Lung (tissue), 12 donors: Measurements from ENCODE around the gene EXOC4. TPM values are rescaled to one million over a fixed set of nuclear protein-coding genes. Genes with fewer than 3 reads are reported as not detected.

Source experiments
- ATAC-seq: fragments of 200-7000 bp; cut with Tn5 transposase; one replicate; pipeline ENCODE4 v1.9.1; 2020; ENCODE audit warnings: moderate number of reproducible peaks; ENCODE audit not compliant: insufficient read depth, low FRiP score
- DNase-seq, 3 donors: peaks; one replicate each; pipeline ENCODE4 v3.0.0-alpha.2; 2013 to 2017
- H3K27ac ChIP-seq, 2 donors: one replicate each; pipeline ENCODE4 v1.5.1; 2013; ENCODE audit warnings: mild to moderate bottlenecking in 2 of 2, moderate library complexity in 2 of 2, control low read depth in 1 of 2, inconsistent platforms in 1 of 2, low read depth in 1 of 2, low read length in 1 of 2
- H3K27me3 ChIP-seq, 3 donors: one replicate each; pipeline ENCODE4 v1.5.1; 2013; ENCODE audit warnings: low read length in 2 of 3; ENCODE audit not compliant: control insufficient read depth in 3 of 3, insufficient read depth in 3 of 3
- H3K36me3 ChIP-seq, 4 donors: one replicate each; pipeline ENCODE4 v1.5.1; 2013; ENCODE audit warnings: low read length in 4 of 4, mild to moderate bottlenecking in 1 of 4, moderate library complexity in 1 of 4; ENCODE audit not compliant: control insufficient read depth in 4 of 4, insufficient read depth in 4 of 4
- H3K4me1 ChIP-seq, 5 donors: one replicate each; pipeline ENCODE4 v1.5.1; 2013; ENCODE audit warnings: low read length in 5 of 5, mild to moderate bottlenecking in 2 of 5, moderate library complexity in 1 of 5; ENCODE audit not compliant: control insufficient read depth in 5 of 5, insufficient read depth in 5 of 5
- H3K4me3 ChIP-seq: one replicate; pipeline ENCODE4 v1.5.1; 2013; ENCODE audit warnings: mild to moderate bottlenecking, control low read depth, moderate library complexity
- H3K9ac ChIP-seq, 2 donors: one replicate each; pipeline ENCODE4 v1.5.1; 2013; ENCODE audit warnings: low read length in 2 of 2, control low read depth in 1 of 2; ENCODE audit not compliant: insufficient read depth in 1 of 2
- H3K9me3 ChIP-seq, 4 donors: one replicate each; pipeline ENCODE4 v1.5.1; 2013; ENCODE audit warnings: low read length in 3 of 4, mild to moderate bottlenecking in 1 of 4, moderate library complexity in 1 of 4; ENCODE audit not compliant: control insufficient read depth in 4 of 4, insufficient read depth in 3 of 4
- WGBS, 2 donors: extraction: QIAGEN DNeasy Blood & Tissue Kit; methylation state at CpG; one replicate each; pipeline ENCODE4 v1.1.7; 2013; 5-methylcytosine and 5-hydroxymethylcytosine counted together
- polyA plus RNA-seq, 2 donors: library from polyadenylated mRNA; stranded (reverse); fragments of 200-250 nt; gene quantifications; one replicate each; pipeline ENCODE4 v1.2.1, GENCODE V29; 2013
- total RNA-seq, 2 donors: library from RNA; depleted of rRNA in 1 of 2; stranded (reverse); fragments of >200 nt in 1 of 2; gene quantifications; one replicate each; pipeline ENCODE4 v1.2.1, GENCODE V29; 2014 to 2021
- TF ChIP-seq, protein P1 (sequence below): IDR thresholded peaks from 2 replicates; pipeline ENCODE4 v1.5.1; 2012; ENCODE audit warnings: mild to moderate bottlenecking; ENCODE audit errors: control extremely low read depth, extremely low read depth
- donor health status: control.
- donor health status: control.
- donor health status: Bipolar disorder and iron deficiency.
- donor health status: healthy.
- donor health status: DM: yes; HTN: yes; CAD: no.

EXOC4 gene
- total and polyA plus RNA-seq, 4 donors = 10.3 to 232 (median 47.4) TPM

DNA sequence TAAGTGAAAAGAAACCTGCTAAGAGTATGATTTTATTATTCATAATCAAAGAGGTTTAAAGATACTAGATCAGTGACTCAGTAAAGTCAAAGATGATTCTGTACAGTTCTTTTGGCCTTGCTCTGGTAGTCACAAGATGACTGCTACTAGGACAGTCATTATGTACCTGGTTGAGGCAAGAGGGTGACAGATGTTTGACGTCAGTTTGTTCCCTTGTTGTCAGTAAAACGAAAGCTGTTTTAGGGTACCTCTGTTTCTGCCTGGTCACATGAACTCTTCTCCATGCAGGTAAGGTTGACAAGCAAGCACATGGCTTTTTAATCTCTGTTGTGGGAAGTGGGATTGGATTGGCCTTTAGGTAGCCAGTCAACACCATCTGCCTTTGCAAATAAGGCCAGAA lies 308.0 kb downstream of the EXOC4 start:
- Histone ChIP-seq H3K9ac (no peak overlapping the region), H3K9me3 (no peaks in the 10 kb centered on the region), H3K27me3 (no peaks in the 10 kb centered on the region), H3K4me1 (no peaks in the 10 kb centered on the region), H3K36me3 (no peaks in the 10 kb centered on the region), H3K4me3 (no peak overlapping the region), H3K27ac (no peak overlapping the region)
- ATAC-seq (no peak), DNase-seq (no peak)
- WGBS, 2 donors = 95 to 96% methylated on average over 2 of the region's 2 CpGs
- TF ChIP-seq, protein P1, sequence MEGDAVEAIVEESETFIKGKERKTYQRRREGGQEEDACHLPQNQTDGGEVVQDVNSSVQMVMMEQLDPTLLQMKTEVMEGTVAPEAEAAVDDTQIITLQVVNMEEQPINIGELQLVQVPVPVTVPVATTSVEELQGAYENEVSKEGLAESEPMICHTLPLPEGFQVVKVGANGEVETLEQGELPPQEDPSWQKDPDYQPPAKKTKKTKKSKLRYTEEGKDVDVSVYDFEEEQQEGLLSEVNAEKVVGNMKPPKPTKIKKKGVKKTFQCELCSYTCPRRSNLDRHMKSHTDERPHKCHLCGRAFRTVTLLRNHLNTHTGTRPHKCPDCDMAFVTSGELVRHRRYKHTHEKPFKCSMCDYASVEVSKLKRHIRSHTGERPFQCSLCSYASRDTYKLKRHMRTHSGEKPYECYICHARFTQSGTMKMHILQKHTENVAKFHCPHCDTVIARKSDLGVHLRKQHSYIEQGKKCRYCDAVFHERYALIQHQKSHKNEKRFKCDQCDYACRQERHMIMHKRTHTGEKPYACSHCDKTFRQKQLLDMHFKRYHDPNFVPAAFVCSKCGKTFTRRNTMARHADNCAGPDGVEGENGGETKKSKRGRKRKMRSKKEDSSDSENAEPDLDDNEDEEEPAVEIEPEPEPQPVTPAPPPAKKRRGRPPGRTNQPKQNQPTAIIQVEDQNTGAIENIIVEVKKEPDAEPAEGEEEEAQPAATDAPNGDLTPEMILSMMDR = no peak

DNA sequence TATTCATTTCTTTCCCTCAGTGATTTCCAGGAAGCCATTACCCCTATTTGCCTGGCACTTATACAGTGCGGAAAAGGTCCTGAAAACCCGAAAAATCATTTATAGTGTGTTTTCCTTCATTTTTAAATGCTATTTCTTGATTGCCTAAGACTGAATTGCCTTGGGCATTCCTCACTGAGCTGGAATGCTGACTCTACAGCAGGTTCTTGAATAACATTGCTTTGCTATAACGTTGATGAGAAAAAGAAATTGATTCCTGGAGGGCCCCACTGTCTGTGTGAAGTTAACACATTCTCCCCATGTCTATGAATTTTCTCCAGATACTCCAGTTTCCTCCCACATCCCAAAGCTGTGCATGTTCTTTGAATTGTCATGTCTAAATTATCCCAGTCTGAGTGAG lies 308.5 kb downstream of the EXOC4 start:
- Histone ChIP-seq H3K27ac (no peak overlapping the region), H3K9ac (no peak overlapping the region), H3K4me1 (no peaks in the 10 kb centered on the region), H3K4me3 (no peak overlapping the region), H3K27me3 (no peaks in the 10 kb centered on the region), H3K36me3 (no peaks in the 10 kb centered on the region), H3K9me3 (no peaks in the 10 kb centered on the region)
- 95 to 96% methylated on average over 3 of the region's 3 CpGs for WGBS, 2 donors
- ATAC-seq (no peak), DNase-seq (no peak)
- TF ChIP-seq, protein P1 = no peak

DNA sequence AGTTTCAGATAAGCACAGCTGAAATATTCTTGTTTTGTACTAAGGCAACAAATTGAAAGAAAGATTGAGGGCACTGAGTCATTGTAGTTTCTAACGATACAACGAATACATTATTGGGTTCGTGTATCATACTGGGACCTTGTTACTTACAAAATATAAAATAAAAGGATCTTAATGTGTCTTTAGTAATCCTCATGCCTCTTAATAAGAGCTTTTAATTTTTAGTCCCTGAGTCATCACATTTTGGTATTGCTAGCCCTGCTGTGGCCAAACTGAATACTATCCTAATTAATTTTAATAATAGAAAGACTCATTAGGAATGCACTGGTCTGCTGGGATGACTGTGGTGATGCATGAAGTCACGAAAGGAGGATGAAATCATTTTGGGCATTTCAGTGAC lies 309.7 kb downstream of the EXOC4 start:
- no peak overlapping the region for H3K27ac ChIP-seq

More for the DNA sequence above, 309.7 kb downstream of the EXOC4 start:
- no peak overlapping the region for H3K9ac ChIP-seq
- H3K27me3 ChIP-seq = no peaks in the 10 kb centered on the region
- TF ChIP-seq, protein P1 = no peak
- ATAC-seq (no peak), DNase-seq (no peak)
- no peaks in the 10 kb centered on the region for H3K4me1 ChIP-seq
- 92 to 97% methylated on average over 4 of the region's 4 CpGs for WGBS, 2 donors
- peaks cover 0 to 2% (median 0%) of the 10 kb centered on the region in 4 donors for H3K9me3 ChIP-seq
- H3K36me3 ChIP-seq = no peaks in the 10 kb centered on the region
- no peak overlapping the region for H3K4me3 ChIP-seq
